ENCODE measurements around the gene UBR4.
"Not testable (repeated sequence)": the region's sequence is repeated elsewhere in the genome, so short reads cannot be mapped to it uniquely, and the experiment has no call there.

Gene UBR4

GRCh38 chr1:19219451-19219850 is 9.4 kb upstream of the UBR4 start:
- peaks cover 36 to 56% of the 10 kb centered on the region in 2 donors for H3K36me3 ChIP-seq (ENCODE audit: control insufficient read depth in 2 of 2, insufficient read depth in 2 of 2, low read length in 2 of 2)
- no peak overlapping the region for H3K27ac ChIP-seq (ENCODE audit: low read length)
- H3K9me3 ChIP-seq (ENCODE audit: control insufficient read depth in 2 of 2, low read length in 2 of 2) = no peaks in the 10 kb centered on the region
- H3K9ac ChIP-seq (ENCODE audit: low read length in 2 of 2) = no peak overlapping the region
- no peak overlapping the region for H3K4me3 ChIP-seq (ENCODE audit: low read length in 2 of 2)
- no peaks in the 10 kb centered on the region for H3K4me1 ChIP-seq (ENCODE audit: control insufficient read depth, insufficient read depth, low read length)
- no peaks in the 10 kb centered on the region for H3K27me3 ChIP-seq (ENCODE audit: control insufficient read depth in 1 of 2, insufficient read depth in 2 of 2, low read length in 2 of 2)

- H3K27me3 ChIP-seq (ENCODE audit: control insufficient read depth in 1 of 2, insufficient read depth in 2 of 2, low read length in 2 of 2); H3K9ac ChIP-seq (ENCODE audit: low read length in 2 of 2); H3K4me1 ChIP-seq (ENCODE audit: control insufficient read depth, insufficient read depth, low read length); H3K4me3 ChIP-seq (ENCODE audit: low read length in 2 of 2); H3K9me3 ChIP-seq (ENCODE audit: control insufficient read depth in 2 of 2, low read length in 2 of 2); H3K27ac ChIP-seq (ENCODE audit: low read length): not testable (repeated sequence)
- peaks cover 14 to 31% of the 10 kb centered on the region in 2 donors for H3K36me3 ChIP-seq (ENCODE audit: control insufficient read depth in 2 of 2, insufficient read depth in 2 of 2, low read length in 2 of 2)
These were observed 6.5 kb upstream of the UBR4 start for GRCh38 chr1:19216585-19216984.

DNA sequence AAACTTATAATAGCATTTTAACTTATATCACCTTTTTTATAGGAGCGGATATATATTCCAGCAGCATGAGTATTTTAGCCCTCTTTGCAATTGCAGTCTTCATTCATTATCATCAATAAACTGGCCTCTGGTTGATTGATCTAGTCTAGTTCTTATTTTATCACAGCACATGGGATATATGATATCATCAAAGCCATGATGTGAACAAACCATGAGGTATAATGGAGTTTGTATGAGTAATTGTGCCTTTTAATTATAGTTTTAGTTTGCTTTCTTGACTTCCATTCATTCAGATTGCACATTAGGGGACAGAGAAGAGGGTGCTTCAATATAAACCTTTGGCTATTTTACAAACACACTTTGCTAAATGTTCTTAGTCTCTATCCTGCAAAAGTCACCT is 3.5 kb upstream of the UBR4 start:
- Histone ChIP-seq H3K4me1 (ENCODE audit: control insufficient read depth, insufficient read depth, low read length) (peaks cover 14% of the 10 kb centered on the region), H3K9ac (ENCODE audit: low read length in 2 of 2) (no peak overlapping the region), H3K4me3 (ENCODE audit: low read length in 2 of 2) (no peak overlapping the region), H3K27ac (ENCODE audit: low read length) (no peak overlapping the region), H3K36me3 (ENCODE audit: control insufficient read depth in 2 of 2, insufficient read depth in 2 of 2, low read length in 2 of 2) (peaks cover 0 to 9% of the 10 kb centered on the region in 2 donors), H3K9me3 (ENCODE audit: control insufficient read depth in 2 of 2, low read length in 2 of 2) (no peaks in the 10 kb centered on the region), H3K27me3 (ENCODE audit: control insufficient read depth in 1 of 2, insufficient read depth in 2 of 2, low read length in 2 of 2) (no peaks in the 10 kb centered on the region)

- Histone ChIP-seq H3K4me3 (ENCODE audit: low read length in 2 of 2) (no peak overlapping the region), H3K27ac (ENCODE audit: low read length) (no peak overlapping the region), H3K27me3 (ENCODE audit: control insufficient read depth in 1 of 2, insufficient read depth in 2 of 2, low read length in 2 of 2) (no peaks in the 10 kb centered on the region), H3K36me3 (ENCODE audit: control insufficient read depth in 2 of 2, insufficient read depth in 2 of 2, low read length in 2 of 2) (peaks cover 0 to 8% of the 10 kb centered on the region in 2 donors), H3K4me1 (ENCODE audit: control insufficient read depth, insufficient read depth, low read length) (peaks cover 23% of the 10 kb centered on the region), H3K9ac (ENCODE audit: low read length in 2 of 2) (no peak overlapping the region), H3K9me3 (ENCODE audit: control insufficient read depth in 2 of 2, low read length in 2 of 2) (no peaks in the 10 kb centered on the region)
These were observed 2.1 kb upstream of the UBR4 start for GRCh38 chr1:19212167-19212566.

DNA sequence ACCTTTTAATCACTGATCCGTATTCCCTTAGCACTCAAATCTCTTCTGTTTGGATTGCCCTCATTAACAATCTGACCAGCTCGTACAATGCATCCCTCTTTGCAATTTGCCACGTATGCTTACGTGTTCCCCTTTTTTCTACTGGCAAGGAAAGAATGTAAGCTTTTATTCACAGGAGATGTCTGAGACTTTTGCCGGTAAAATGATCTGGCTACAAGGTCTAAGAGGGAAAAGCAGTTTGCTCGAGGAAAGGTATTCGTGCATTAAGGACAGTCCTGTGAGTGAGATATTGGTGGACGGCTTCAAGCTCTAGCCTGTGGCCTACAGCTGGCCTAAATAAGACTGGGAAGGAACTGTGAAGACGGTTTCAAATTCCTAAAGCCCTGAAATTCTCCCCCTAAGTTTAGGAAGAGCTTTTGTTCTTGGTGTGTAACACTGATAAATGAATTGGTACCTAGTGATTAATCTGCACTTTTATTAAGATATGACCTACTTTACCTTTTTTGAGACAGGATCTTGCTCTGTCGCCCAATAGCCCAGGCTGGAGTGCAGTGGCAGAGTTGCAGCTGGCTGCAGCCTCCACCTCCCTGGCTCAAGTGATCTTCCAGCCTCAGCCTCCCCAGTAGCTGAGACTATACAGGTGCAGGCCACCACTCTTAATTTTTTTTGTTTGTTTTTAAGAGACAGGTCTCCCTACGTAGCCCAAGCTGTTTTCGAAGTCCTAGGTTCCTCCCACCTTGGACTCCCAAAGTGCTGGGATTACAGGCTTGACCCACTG is 895 bp upstream of the UBR4 start:
- Histone ChIP-seq H3K4me3 (ENCODE audit: low read length in 2 of 2) (peak overlapping the region; percentile 85 to 96), H3K36me3 (ENCODE audit: control insufficient read depth in 2 of 2, insufficient read depth in 2 of 2, low read length in 2 of 2) (peaks cover 0 to 4% of the 10 kb centered on the region in 2 donors), H3K9ac (ENCODE audit: low read length in 2 of 2) (peak overlapping the region; percentile 89 to 98), H3K27me3 (ENCODE audit: control insufficient read depth in 1 of 2, insufficient read depth in 2 of 2, low read length in 2 of 2) (no peaks in the 10 kb centered on the region), H3K9me3 (ENCODE audit: control insufficient read depth in 2 of 2, low read length in 2 of 2) (no peaks in the 10 kb centered on the region), H3K27ac (ENCODE audit: low read length) (peak overlapping the region; percentile 98), H3K4me1 (ENCODE audit: control insufficient read depth, insufficient read depth, low read length) (peaks cover 28% of the 10 kb centered on the region)

DNA sequence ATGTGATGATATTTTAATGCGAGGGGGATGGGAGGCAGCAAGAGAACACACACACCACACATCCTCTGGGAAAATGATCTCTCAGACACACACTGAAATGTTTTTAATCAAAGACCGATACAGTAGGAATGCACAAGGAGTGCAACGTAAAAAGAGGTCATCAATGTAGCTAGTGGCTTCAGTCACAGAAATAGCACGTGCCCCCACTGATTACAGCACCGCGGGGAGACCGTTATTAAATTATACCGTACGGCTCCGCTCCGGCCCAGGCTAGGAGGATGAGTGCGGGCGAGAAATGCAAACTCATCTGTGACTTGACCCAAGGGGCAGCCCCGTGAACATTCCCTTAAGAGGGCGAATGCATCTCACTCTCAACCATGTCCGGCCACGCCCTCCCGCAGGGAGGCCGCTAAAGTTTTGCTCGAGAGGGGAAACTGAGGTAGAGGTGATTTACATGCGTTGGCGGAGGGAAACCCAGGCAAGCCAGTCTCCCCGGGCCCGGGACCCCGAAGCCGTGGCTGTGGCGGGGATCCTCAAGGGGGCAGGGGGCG is 552 bp downstream of the UBR4 start:
- Histone ChIP-seq H3K27me3 (ENCODE audit: control insufficient read depth in 1 of 2, insufficient read depth in 2 of 2, low read length in 2 of 2) (no peaks in the 10 kb centered on the region), H3K4me1 (ENCODE audit: control insufficient read depth, insufficient read depth, low read length) (peaks cover 31% of the 10 kb centered on the region), H3K9me3 (ENCODE audit: control insufficient read depth in 2 of 2, low read length in 2 of 2) (no peaks in the 10 kb centered on the region), H3K9ac (ENCODE audit: low read length in 2 of 2) (peak overlapping the region; percentile 89 to 98), H3K36me3 (ENCODE audit: control insufficient read depth in 2 of 2, insufficient read depth in 2 of 2, low read length in 2 of 2) (no peaks in the 10 kb centered on the region), H3K4me3 (ENCODE audit: low read length in 2 of 2) (peak overlapping the region; percentile 85 to 96), H3K27ac (ENCODE audit: low read length) (peak overlapping the region; percentile 98)

- H3K27ac ChIP-seq (ENCODE audit: low read length) = peak overlapping the region; percentile 98
- H3K4me3 ChIP-seq (ENCODE audit: low read length in 2 of 2) = peak overlapping the region; percentile 85 to 96
- no peaks in the 10 kb centered on the region for H3K27me3 ChIP-seq (ENCODE audit: control insufficient read depth in 1 of 2, insufficient read depth in 2 of 2, low read length in 2 of 2)
- peak overlapping the region; percentile 89 to 98 for H3K9ac ChIP-seq (ENCODE audit: low read length in 2 of 2)
- no peaks in the 10 kb centered on the region for H3K9me3 ChIP-seq (ENCODE audit: control insufficient read depth in 2 of 2, low read length in 2 of 2)
- peaks cover 31% of the 10 kb centered on the region for H3K4me1 ChIP-seq (ENCODE audit: control insufficient read depth, insufficient read depth, low read length)
- no peaks in the 10 kb centered on the region for H3K36me3 ChIP-seq (ENCODE audit: control insufficient read depth in 2 of 2, insufficient read depth in 2 of 2, low read length in 2 of 2)
These were observed 1.2 kb downstream of the UBR4 start for GRCh38 chr1:19208710-19209438.

GRCh38 chr1:19206947-19207346 is 3.1 kb downstream of the UBR4 start:
- Histone ChIP-seq H3K27ac (ENCODE audit: low read length) (no peak overlapping the region), H3K4me1 (ENCODE audit: control insufficient read depth, insufficient read depth, low read length) (peaks cover 47% of the 10 kb centered on the region)

GRCh38 chr1:19205845-19206244 is 4.2 kb downstream of the UBR4 start:
- no peaks in the 10 kb centered on the region for H3K9me3 ChIP-seq (ENCODE audit: control insufficient read depth in 2 of 2, low read length in 2 of 2)
- peaks cover 41% of the 10 kb centered on the region for H3K4me1 ChIP-seq (ENCODE audit: control insufficient read depth, insufficient read depth, low read length)
- no peaks in the 10 kb centered on the region for H3K27me3 ChIP-seq (ENCODE audit: control insufficient read depth in 1 of 2, insufficient read depth in 2 of 2, low read length in 2 of 2)
- no peak overlapping the region for H3K9ac ChIP-seq (ENCODE audit: low read length in 2 of 2)
- no peak overlapping the region for H3K4me3 ChIP-seq (ENCODE audit: low read length in 2 of 2)
- no peak overlapping the region for H3K27ac ChIP-seq (ENCODE audit: low read length)
- H3K36me3 ChIP-seq (ENCODE audit: control insufficient read depth in 2 of 2, insufficient read depth in 2 of 2, low read length in 2 of 2) = peaks cover 0 to 4% of the 10 kb centered on the region in 2 donors

More at GRCh38 chr1:19206947-19207346, 3.1 kb downstream of the UBR4 start:
- Histone ChIP-seq H3K4me3 (ENCODE audit: low read length in 2 of 2) (no peak overlapping the region), H3K9ac (ENCODE audit: low read length in 2 of 2) (no peak overlapping the region), H3K27me3 (ENCODE audit: control insufficient read depth in 1 of 2, insufficient read depth in 2 of 2, low read length in 2 of 2) (no peaks in the 10 kb centered on the region), H3K36me3 (ENCODE audit: control insufficient read depth in 2 of 2, insufficient read depth in 2 of 2, low read length in 2 of 2) (no peaks in the 10 kb centered on the region), H3K9me3 (ENCODE audit: control insufficient read depth in 2 of 2, low read length in 2 of 2) (no peaks in the 10 kb centered on the region)

- Histone ChIP-seq H3K36me3 (ENCODE audit: control insufficient read depth in 2 of 2, insufficient read depth in 2 of 2, low read length in 2 of 2) (peaks cover 0 to 4% of the 10 kb centered on the region in 2 donors), H3K4me1 (ENCODE audit: control insufficient read depth, insufficient read depth, low read length) (peaks cover 43% of the 10 kb centered on the region), H3K4me3 (ENCODE audit: low read length in 2 of 2) (no peak overlapping the region), H3K27ac (ENCODE audit: low read length) (no peak overlapping the region), H3K9ac (ENCODE audit: low read length in 2 of 2) (no peak overlapping the region), H3K9me3 (ENCODE audit: control insufficient read depth in 2 of 2, low read length in 2 of 2) (no peaks in the 10 kb centered on the region), H3K27me3 (ENCODE audit: control insufficient read depth in 1 of 2, insufficient read depth in 2 of 2, low read length in 2 of 2) (no peaks in the 10 kb centered on the region)
These were observed 4.7 kb downstream of the UBR4 start for GRCh38 chr1:19205403-19205802.
